OCI-LY7 (cell line): Measurements from ENCODE around the gene NR0B1.

Experiments
- EZH2phosphoT487 ChIP-seq: fragments of 200-600 bp; sonication (generic); IDR thresholded peaks from 2 replicates; pipeline ENCODE4 v1.6.1; 2018; ENCODE audit warnings: low read depth, borderline replicate concordance, mild to moderate bottlenecking, mixed run types, antibody characterized with exemption, low read length, moderate library complexity, mixed read lengths
- TF ChIP-seq, protein P1 (sequence below): fragments of 200-600 bp; sonication (generic); conservative IDR thresholded peaks from 2 replicates; pipeline ENCODE4 v1.5.1; 2014; ENCODE audit warnings: mild to moderate bottlenecking, antibody characterized with exemption, low read length, moderate library complexity, mixed read lengths

- TF ChIP-seq, protein P1, sequence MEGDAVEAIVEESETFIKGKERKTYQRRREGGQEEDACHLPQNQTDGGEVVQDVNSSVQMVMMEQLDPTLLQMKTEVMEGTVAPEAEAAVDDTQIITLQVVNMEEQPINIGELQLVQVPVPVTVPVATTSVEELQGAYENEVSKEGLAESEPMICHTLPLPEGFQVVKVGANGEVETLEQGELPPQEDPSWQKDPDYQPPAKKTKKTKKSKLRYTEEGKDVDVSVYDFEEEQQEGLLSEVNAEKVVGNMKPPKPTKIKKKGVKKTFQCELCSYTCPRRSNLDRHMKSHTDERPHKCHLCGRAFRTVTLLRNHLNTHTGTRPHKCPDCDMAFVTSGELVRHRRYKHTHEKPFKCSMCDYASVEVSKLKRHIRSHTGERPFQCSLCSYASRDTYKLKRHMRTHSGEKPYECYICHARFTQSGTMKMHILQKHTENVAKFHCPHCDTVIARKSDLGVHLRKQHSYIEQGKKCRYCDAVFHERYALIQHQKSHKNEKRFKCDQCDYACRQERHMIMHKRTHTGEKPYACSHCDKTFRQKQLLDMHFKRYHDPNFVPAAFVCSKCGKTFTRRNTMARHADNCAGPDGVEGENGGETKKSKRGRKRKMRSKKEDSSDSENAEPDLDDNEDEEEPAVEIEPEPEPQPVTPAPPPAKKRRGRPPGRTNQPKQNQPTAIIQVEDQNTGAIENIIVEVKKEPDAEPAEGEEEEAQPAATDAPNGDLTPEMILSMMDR = 0 out of 2 replicates have a peak, but pooled peaks have one; percentile 26
- no peak for TF ChIP-seq EZH2phosphoT487
Measured at GRCh38 chrX:30275498-30275897, 33.7 kb downstream of the NR0B1 start.
